OCI-LY7 (cell line): ENCODE results near the gene MTMR11. TPM values are rescaled to one million over a fixed set of nuclear protein-coding genes. Genes with fewer than 3 reads are reported as not detected.
A peak's percentile ranks its signal among the peaks of the same experiment; 100 is the strongest.

Experiments used
- BruUV-seq: library from RNA; stranded (reverse); fragments of 400-500 nt; replicated peaks from 2 replicates; lab custom pipeline; 2021; lab: Mats Ljungman, UMichigan
- CTCF ChIA-PET: fragments of 300-600 bp; sonication (Branson Sonifier 250); formaldehyde crosslinking; loops from one replicate; lab custom pipeline; 2022; ENCODE audit warnings: antibody characterized with exemption; ENCODE audit not compliant: unreplicated experiment; lab: Charles Lee
- POLR2A ChIA-PET: fragments of 300-600 bp; sonication (Branson Sonifier 250); formaldehyde crosslinking; loops from one replicate; lab custom pipeline; 2022; ENCODE audit warnings: antibody characterized with exemption; lab: Charles Lee
- DNase-seq: peaks from one replicate; pipeline ENCODE4 v3.0.0-alpha.2; 2015; ENCODE audit warnings: low spot score
- H2AFZ ChIP-seq: fragments of 200-600 bp; sonication (generic), shearing (Covaris generic); 2 replicates; pipeline ENCODE4 v1.6.1; 2014; ENCODE audit warnings: mild to moderate bottlenecking, antibody characterized with exemption, low read length, moderate library complexity
- H3K27ac ChIP-seq: fragments of 200-600 bp; sonication (generic); 2 replicates; pipeline ENCODE4 v1.5.1; 2014; ENCODE audit warnings: mixed run types, low read depth, mild to moderate bottlenecking, moderate library complexity, low read length, inconsistent platforms; ENCODE audit not compliant: poor library complexity, severe bottlenecking
- H3K36me3 ChIP-seq: fragments of 200-600 bp; sonication (generic); 2 replicates; pipeline ENCODE4 v1.6.1; 2014; ENCODE audit warnings: mild to moderate bottlenecking, antibody characterized with exemption, low read length, moderate library complexity, mixed read lengths; ENCODE audit not compliant: insufficient read depth
- H3K4me1 ChIP-seq: fragments of 200-600 bp; sonication (generic); 2 replicates; pipeline ENCODE4 v1.5.1; 2014; ENCODE audit warnings: mild to moderate bottlenecking, low read length; ENCODE audit not compliant: insufficient read depth, poor library complexity, severe bottlenecking
- H3K4me2 ChIP-seq: fragments of 200-600 bp; sonication (generic); 2 replicates; pipeline ENCODE4 v1.6.1; 2014; ENCODE audit warnings: mild to moderate bottlenecking, low read length
- H3K4me3 ChIP-seq: fragments of 200-600 bp; sonication (generic); 2 replicates; pipeline ENCODE4 v1.5.1; 2014; ENCODE audit warnings: mild to moderate bottlenecking, low read depth, low read length; ENCODE audit not compliant: poor library complexity, severe bottlenecking
- H3K79me2 ChIP-seq: fragments of 200-600 bp; sonication (generic); 2 replicates; pipeline ENCODE4 v1.6.1; 2016; ENCODE audit warnings: low read depth, mild to moderate bottlenecking, low read length, moderate library complexity, mixed read lengths; ENCODE audit not compliant: insufficient read depth
- H3K9me2 ChIP-seq: fragments of 200-600 bp; sonication (generic); 2 replicates; pipeline ENCODE4 v1.6.1; 2016; ENCODE audit warnings: mild to moderate bottlenecking, low read length, mixed read lengths; ENCODE audit not compliant: insufficient read depth
- H3K9me3 ChIP-seq: fragments of 200-600 bp; sonication (generic); 2 replicates; pipeline ENCODE4 v1.6.1; 2014; ENCODE audit warnings: mild to moderate bottlenecking, mixed run types, low read length, mixed read lengths
- H4K20me1 ChIP-seq: fragments of 200-600 bp; sonication (generic); 2 replicates; pipeline ENCODE4 v1.6.1; 2014; ENCODE audit warnings: mild to moderate bottlenecking, antibody characterized with exemption, low read length, moderate library complexity, mixed read lengths; ENCODE audit not compliant: insufficient read depth
- CTCF ChIP-seq: fragments of 200-600 bp; sonication (generic); conservative IDR thresholded peaks from 2 replicates; pipeline ENCODE4 v1.5.1; 2014; ENCODE audit warnings: mild to moderate bottlenecking, antibody characterized with exemption, low read length, moderate library complexity, mixed read lengths
- EZH2phosphoT487 ChIP-seq: fragments of 200-600 bp; sonication (generic); IDR thresholded peaks from 2 replicates; pipeline ENCODE4 v1.6.1; 2018; ENCODE audit warnings: low read depth, borderline replicate concordance, mild to moderate bottlenecking, mixed run types, antibody characterized with exemption, low read length, moderate library complexity, mixed read lengths
- intact Hi-C: fragments of 100-400 bp; cut with micrococcal nuclease; formaldehyde crosslinking; loops from one replicate; pipeline ENCODE4 v1.10.0; 2022; ENCODE audit not compliant: unreplicated experiment
- total RNA-seq, 2 experiments: library from RNA; depleted of rRNA in 1 of 2; stranded (reverse); fragments of >200 nt in 1 of 2; shearing (Covaris generic) in 1 of 2; gene quantifications; 2 replicates each; pipeline ENCODE4 v1.2.3, GENCODE V29; 2014 to 2022

The MTMR11 gene
- total RNA-seq, 2 experiments from 2014 or later: 0.09 TPM; not detected in 1

GRCh38 chr1:149929856-149930255, 6.8 kb downstream of the MTMR11 start:
- peaks cover 6% of the 10 kb centered on the region; the same call in 1 of the 2 replicates for H4K20me1 ChIP-seq
- peaks cover 37% of the 10 kb centered on the region for H3K4me1 ChIP-seq
- intact Hi-C loops: no loop called here
- peak overlapping the region; percentile 65; the same call in 1 of the 2 replicates for H2AFZ ChIP-seq
- TF ChIP-seq EZH2phosphoT487 (no peak), CTCF (no peak)
- no peaks in the 10 kb centered on the region for H3K9me3 ChIP-seq
- no peak for DNase-seq
- H3K79me2 ChIP-seq: peaks cover 24% of the 10 kb centered on the region
- H3K9me2 ChIP-seq: no peaks in the 10 kb centered on the region
- CTCF ChIA-PET: no interaction called here
- no peak overlapping the region for H3K4me2 ChIP-seq
- POLR2A ChIA-PET: interaction anchor here (0.6 to 2.1 kb wide), 3 partner anchors 31 to 45 kb away, joined by 3 to 16 read pairs (median 8); a partner anchor contains a TSS
- peaks cover 22% of the 10 kb centered on the region for H3K36me3 ChIP-seq
- BruUV-seq: no TSS peak
- no peak overlapping the region for H3K27ac ChIP-seq
- H3K4me3 ChIP-seq: no peak overlapping the region

- TF ChIP-seq EZH2phosphoT487: no peak
- TF ChIP-seq CTCF: no peak
- POLR2A ChIA-PET: interaction anchor here (0.7 to 1.5 kb wide), 8 partner anchors 9 to 233 kb away, joined by 3 to 5 read pairs (median 3); a partner anchor contains a TSS
- no peaks in the 10 kb centered on the region for H3K9me2 ChIP-seq
- H2AFZ ChIP-seq: peak overlapping the region; percentile 67; the same call in 1 of the 2 replicates
- peaks cover 37% of the 10 kb centered on the region for H3K4me1 ChIP-seq
- intact Hi-C loops: no loop called here
- peak overlapping the region; percentile 81 for H3K4me3 ChIP-seq
- peaks cover 24% of the 10 kb centered on the region for H3K79me2 ChIP-seq
- no peaks in the 10 kb centered on the region for H3K9me3 ChIP-seq
- CTCF ChIA-PET: no interaction called here
- H3K36me3 ChIP-seq: peaks cover 37% of the 10 kb centered on the region
- DNase-seq: no peak
- peak overlapping the region; percentile 89 for H3K27ac ChIP-seq
- H3K4me2 ChIP-seq: peak overlapping the region; percentile 93
- BruUV-seq: no TSS peak
- H4K20me1 ChIP-seq: peaks cover 6% of the 10 kb centered on the region; the same call in 1 of the 2 replicates
Observed at GRCh38 chr1:149928401-149928724, 8.3 kb downstream of the MTMR11 start.
